Measurements from ENCODE around the gene GAGE12G.
"Not testable (repeated sequence)": the region's sequence is repeated elsewhere in the genome, so short reads cannot be mapped to it uniquely, and the experiment has no call there.

DNA sequence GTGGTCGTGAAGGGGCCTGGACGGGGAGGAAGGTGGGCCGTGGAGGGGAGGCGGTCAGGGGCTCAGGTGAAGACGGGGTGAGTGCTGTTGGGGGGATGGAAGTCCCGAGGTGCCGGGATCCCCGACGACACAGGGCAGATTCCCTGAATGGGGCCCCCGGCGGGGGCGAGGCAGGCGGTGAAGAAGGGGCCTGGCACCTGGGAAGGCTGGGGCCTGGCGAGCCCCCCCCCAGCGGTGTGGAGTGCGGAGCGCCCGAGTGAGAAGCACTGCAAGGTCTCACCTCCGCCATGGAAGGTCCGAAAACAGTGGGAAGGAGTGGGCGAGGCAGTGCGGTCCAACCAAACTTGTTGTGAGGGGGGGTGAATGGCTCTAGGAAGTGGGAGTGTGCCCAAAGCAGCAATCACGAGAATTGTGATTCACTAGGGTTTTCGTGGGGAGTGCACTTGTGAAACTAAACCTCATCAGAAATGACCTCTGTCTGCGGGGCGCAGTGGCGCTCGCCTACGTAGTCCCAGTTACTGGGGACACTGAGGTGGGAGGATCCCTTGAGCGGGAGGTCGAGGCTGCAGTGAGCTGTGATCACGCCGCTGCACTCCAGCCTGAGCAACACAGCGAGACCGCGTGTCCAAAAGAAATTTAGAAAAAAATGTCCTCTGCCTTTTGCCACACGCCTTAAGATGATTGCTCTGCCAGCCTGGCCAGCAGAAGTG, 19.7 kb downstream of the GAGE12G start:
- not testable (repeated sequence) for TF ChIP-seq BACH1 (tag; IDR thresholded peaks at IDR 0.05); SIN3A (IDR thresholded peaks at IDR 0.05; ENCODE audit: borderline replicate concordance in 2 of 2, control insufficient read depth in 1 of 2, low read depth in 2 of 2, low read length in 2 of 2); ZNF263 (CRISPR knock-in tag; IDR thresholded peaks at IDR 0.05; ENCODE audit: borderline replicate concordance)
- TF ChIP-seq, protein P1, sequence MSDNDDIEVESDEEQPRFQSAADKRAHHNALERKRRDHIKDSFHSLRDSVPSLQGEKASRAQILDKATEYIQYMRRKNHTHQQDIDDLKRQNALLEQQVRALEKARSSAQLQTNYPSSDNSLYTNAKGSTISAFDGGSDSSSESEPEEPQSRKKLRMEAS (CRISPR knock-in tag; IDR thresholded peaks at IDR 0.05) = not testable (repeated sequence)
- TF ChIP-seq, protein P2, sequence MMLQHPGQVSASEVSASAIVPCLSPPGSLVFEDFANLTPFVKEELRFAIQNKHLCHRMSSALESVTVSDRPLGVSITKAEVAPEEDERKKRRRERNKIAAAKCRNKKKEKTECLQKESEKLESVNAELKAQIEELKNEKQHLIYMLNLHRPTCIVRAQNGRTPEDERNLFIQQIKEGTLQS (IDR thresholded peaks at IDR 0.05) = not testable (repeated sequence)
- TF ChIP-seq, protein P2 (CRISPR knock-in tag; conservative IDR thresholded peaks at IDR 0.05) = not testable (repeated sequence)

Measured in K562 (cell line).